GM10266 (cell line): ENCODE measurements around the gene DPYSL3.
"Not testable (repeated sequence)": the region's sequence is repeated elsewhere in the genome, so short reads cannot be mapped to it uniquely, and the experiment has no call there.

Source experiments
- DNase-seq: peaks from one replicate; pipeline ENCODE4 v3.0.0; 2012; ENCODE audit errors: extremely low spot score
- TF ChIP-seq, protein P1 (sequence below): IDR thresholded peaks from 2 replicates; pipeline ENCODE4 v1.5.1; 2012; ENCODE audit warnings: mild to moderate bottlenecking, low read depth; ENCODE audit not compliant: control insufficient read depth, insufficient read depth; ENCODE audit errors: missing control alignments

Gene DPYSL3

DNA sequence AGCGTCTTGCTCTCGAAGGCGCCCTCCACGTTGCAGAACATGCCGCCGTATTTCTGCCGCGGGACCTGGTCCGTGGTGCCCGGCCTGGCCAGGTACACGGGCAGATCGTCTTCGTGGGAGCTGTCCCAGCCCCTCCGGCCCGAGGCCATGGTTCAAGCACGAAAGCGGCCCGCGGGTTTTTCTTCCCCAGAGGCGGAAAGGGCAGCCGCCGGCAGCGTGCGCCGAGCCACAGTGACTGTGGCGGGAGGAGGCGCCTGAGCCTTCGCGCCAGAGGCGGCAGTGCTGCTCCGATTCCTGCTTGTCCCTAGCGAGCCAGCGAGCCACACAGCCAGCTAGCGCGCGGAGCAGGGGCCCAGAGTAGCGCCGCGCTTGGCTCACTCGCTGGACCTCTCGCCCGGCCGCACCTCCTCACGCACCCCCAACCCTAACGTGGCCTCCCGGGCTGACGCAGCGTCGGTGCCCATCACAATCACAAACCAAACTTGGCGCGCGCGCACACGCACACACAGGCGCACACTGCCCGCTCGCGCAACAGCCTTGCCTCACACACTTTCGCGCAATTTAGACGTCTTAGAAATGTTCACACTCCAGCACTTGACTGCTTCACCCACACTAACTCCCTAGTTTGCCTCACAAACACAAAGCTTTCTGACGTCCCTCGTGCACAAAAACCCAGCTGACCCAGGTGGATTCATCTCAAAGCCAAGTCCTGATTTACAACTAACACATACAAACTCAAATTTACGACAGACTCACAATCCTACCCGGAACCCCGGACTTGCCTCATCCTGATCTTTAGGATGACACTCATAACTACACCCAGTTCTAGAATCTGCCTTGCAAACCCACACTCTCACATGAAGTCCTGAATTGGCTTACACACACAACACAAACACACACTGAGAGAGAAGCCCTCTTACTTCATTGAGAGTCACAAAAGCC, at the start of gene DPYSL3:
TSS of gene DPYSL3 (minus strand) at position 359 of the 942 bp plus-strand sequence. CDS start at position 149, 210 bp downstream.
- TF ChIP-seq, protein P1, sequence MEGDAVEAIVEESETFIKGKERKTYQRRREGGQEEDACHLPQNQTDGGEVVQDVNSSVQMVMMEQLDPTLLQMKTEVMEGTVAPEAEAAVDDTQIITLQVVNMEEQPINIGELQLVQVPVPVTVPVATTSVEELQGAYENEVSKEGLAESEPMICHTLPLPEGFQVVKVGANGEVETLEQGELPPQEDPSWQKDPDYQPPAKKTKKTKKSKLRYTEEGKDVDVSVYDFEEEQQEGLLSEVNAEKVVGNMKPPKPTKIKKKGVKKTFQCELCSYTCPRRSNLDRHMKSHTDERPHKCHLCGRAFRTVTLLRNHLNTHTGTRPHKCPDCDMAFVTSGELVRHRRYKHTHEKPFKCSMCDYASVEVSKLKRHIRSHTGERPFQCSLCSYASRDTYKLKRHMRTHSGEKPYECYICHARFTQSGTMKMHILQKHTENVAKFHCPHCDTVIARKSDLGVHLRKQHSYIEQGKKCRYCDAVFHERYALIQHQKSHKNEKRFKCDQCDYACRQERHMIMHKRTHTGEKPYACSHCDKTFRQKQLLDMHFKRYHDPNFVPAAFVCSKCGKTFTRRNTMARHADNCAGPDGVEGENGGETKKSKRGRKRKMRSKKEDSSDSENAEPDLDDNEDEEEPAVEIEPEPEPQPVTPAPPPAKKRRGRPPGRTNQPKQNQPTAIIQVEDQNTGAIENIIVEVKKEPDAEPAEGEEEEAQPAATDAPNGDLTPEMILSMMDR, result no peak
- DNase-seq, result no peak

DNA sequence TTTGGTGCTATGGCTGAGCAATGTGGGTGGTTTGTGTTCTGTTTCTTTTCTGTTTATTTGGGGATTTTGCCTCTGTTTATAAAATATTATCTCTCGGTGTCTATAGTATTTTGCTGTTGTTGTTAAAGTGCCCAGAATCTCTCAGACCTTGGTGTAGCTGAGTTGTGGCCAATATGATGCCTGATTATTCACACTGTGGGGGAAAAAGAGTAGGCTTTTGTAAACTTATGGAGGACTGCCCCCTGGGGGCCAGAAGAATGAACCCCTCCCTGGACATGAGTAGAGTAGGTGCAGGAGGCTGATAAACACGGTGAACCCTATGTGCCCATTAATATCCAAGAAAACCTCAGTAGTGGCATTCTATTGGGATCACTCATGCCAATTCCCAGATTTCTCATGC, 49.0 kb upstream of the DPYSL3 start:
- DNase-seq, result peak; percentile 22

GRCh38 chr5:147557876-147558745, 48.2 kb upstream of the DPYSL3 start:
- no peak for DNase-seq
- TF ChIP-seq, protein P1, result no peak

More for the DNA sequence above, 49.0 kb upstream of the DPYSL3 start:
- TF ChIP-seq, protein P1, result peak; percentile 37

- no peak for DNase-seq
- TF ChIP-seq, protein P1, result no peak
These were observed 45.3 kb upstream of the DPYSL3 start for GRCh38 chr5:147555176-147555575.

DNA sequence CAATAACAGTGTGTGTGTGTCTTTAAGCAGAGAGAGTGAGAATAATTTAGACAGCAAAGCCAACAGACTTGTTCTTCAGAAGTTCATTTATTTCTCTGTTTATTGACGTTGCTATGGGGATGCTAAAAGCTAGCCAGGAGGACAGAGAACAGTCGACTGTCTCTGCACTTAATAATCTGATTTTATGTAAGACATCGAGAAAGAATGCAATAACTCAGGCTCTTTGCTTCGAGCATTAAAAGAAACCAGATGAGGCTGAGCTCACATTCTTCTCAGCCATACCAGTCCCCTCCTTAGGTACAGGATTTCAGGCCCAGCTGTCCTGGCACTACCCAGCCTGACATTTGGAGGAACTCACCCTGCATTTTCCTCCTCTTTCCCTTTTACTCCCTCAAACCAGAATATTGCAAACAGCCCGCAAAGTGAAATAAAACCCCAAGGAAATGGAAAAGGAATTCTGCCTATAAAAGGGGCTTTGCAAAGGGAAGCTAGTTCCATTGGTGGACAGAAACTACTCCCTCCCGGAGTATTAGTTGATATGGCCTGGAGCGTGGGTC, 44.5 kb upstream of the DPYSL3 start:
- no peak for DNase-seq
- TF ChIP-seq, protein P1, result no peak

- DNase-seq, result not testable (repeated sequence)
These were observed 43.9 kb upstream of the DPYSL3 start for GRCh38 chr5:147553817-147554216.

DNA sequence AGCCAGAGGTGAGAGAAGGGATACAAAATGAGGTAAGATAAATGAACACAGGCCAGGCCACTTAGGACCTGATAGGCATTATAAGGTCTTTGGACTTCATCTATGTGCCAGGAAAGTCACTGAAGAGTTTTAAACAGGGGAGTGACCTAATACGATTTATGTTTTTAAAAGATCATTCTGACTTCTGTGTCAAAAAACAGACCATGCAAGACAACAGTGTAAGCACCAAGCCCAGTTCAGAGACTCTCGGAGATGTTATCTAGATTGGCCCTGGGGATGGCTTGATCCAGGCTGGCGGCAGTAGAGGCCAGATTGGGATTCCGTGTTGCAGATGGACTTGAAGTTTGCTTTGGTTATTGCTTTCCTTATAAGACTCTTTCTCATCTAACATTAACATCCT, 43.0 kb upstream of the DPYSL3 start:
- DNase-seq, result no peak
- TF ChIP-seq, protein P1, result no peak
